RCC 7860 (cell line): ENCODE results near the gene MYRIP.

ENCODE experiments used
- DNase-seq: peaks from one replicate; pipeline ENCODE4 v3.0.0-alpha.2; 2015; ENCODE audit warnings: low spot score
- FAIRE-seq: peaks from 2 replicates; lab custom pipeline; 2012; peaks lifted over from hg19 to GRCh38; lab: Jason Lieb, UNC

The MYRIP gene

GRCh38 chr3:40216471-40216870 lies 407.1 kb downstream of the MYRIP start:
- no peak for FAIRE-seq

GRCh38 chr3:40223856-40224255 lies 414.4 kb downstream of the MYRIP start:
- FAIRE-seq (no peak), DNase-seq (no peak)

More at GRCh38 chr3:40216471-40216870, 407.1 kb downstream of the MYRIP start:
- no peak for DNase-seq

GRCh38 chr3:40224796-40225515 lies 415.5 kb downstream of the MYRIP start:
- DNase-seq = no peak
- FAIRE-seq = no peak

- no peak for FAIRE-seq
- DNase-seq = no peak
Observed at GRCh38 chr3:40226636-40227035, 417.2 kb downstream of the MYRIP start.

GRCh38 chr3:40228792-40229350 lies 419.5 kb downstream of the MYRIP start:
- FAIRE-seq = no peak
- no peak for DNase-seq

GRCh38 chr3:40229386-40229785 lies 420.0 kb downstream of the MYRIP start:
- no peak for FAIRE-seq
- DNase-seq = no peak

- FAIRE-seq (no peak), DNase-seq (no peak)
Observed at GRCh38 chr3:40229963-40230362, 420.6 kb downstream of the MYRIP start.

- no peak for DNase-seq
- FAIRE-seq = no peak
Observed at GRCh38 chr3:40230382-40230781, 421.0 kb downstream of the MYRIP start.

- no peak for DNase-seq
- FAIRE-seq = no peak
Observed at GRCh38 chr3:40232626-40233025, 423.2 kb downstream of the MYRIP start.

- DNase-seq (no peak), FAIRE-seq (no peak)
Observed at GRCh38 chr3:40237159-40237558, 427.8 kb downstream of the MYRIP start.

- no peak for DNase-seq
- no peak for FAIRE-seq
Observed at GRCh38 chr3:40237889-40238571, 428.6 kb downstream of the MYRIP start.

GRCh38 chr3:40240921-40241320 lies 431.5 kb downstream of the MYRIP start:
- FAIRE-seq = no peak
- DNase-seq = no peak

GRCh38 chr3:40242216-40242615 lies 432.8 kb downstream of the MYRIP start:
- DNase-seq (no peak), FAIRE-seq (no peak)

GRCh38 chr3:40242638-40243037 lies 433.2 kb downstream of the MYRIP start:
- DNase-seq = no peak

GRCh38 chr3:40243056-40243455 lies 433.6 kb downstream of the MYRIP start:
- DNase-seq = no peak
- FAIRE-seq = no peak

More at GRCh38 chr3:40242638-40243037, 433.2 kb downstream of the MYRIP start:
- FAIRE-seq = no peak

GRCh38 chr3:40247714-40248454 lies 438.5 kb downstream of the MYRIP start:
- no peak for DNase-seq
- FAIRE-seq = no peak

- no peak for DNase-seq
- FAIRE-seq = no peak
Observed at GRCh38 chr3:40248591-40248990, 439.2 kb downstream of the MYRIP start.

GRCh38 chr3:40249168-40249567 lies 439.8 kb downstream of the MYRIP start:
- DNase-seq (no peak), FAIRE-seq (no peak)

GRCh38 chr3:40254491-40254890 lies 445.1 kb downstream of the MYRIP start:
- DNase-seq = no peak
- no peak for FAIRE-seq

- no peak for FAIRE-seq
Observed at GRCh38 chr3:40254891-40255290, 445.5 kb downstream of the MYRIP start.

GRCh38 chr3:40255532-40255931 lies 446.1 kb downstream of the MYRIP start:
- FAIRE-seq (no peak), DNase-seq (no peak)

More at GRCh38 chr3:40254891-40255290, 445.5 kb downstream of the MYRIP start:
- DNase-seq = no peak
